GM12891 (cell line): ENCODE measurements around the gene MYL10.

ENCODE experiments used
- PAX5 ChIP-seq: IDR thresholded peaks from 2 replicates; pipeline ENCODE4 v1.6.1; 2011; ENCODE audit warnings: low read length, moderate library complexity, mild to moderate bottlenecking; ENCODE audit not compliant: insufficient read depth, severe bottlenecking
- POLR2A ChIP-seq: IDR thresholded peaks from 2 replicates; pipeline ENCODE4 v1.6.1; 2011; ENCODE audit warnings: low read depth, low read length, control low read depth
- POLR2AphosphoS5 ChIP-seq: IDR thresholded peaks from 2 replicates; pipeline ENCODE4 v1.6.1; 2011; ENCODE audit warnings: low read depth, low read length, control low read depth
- POU2F2 ChIP-seq: IDR thresholded peaks from 2 replicates; pipeline ENCODE4 v1.6.1; 2011; ENCODE audit warnings: low read depth, mild to moderate bottlenecking, control low read depth, low read length, moderate library complexity
- SPI1 ChIP-seq: IDR thresholded peaks from 2 replicates; pipeline ENCODE4 v1.6.1; 2011; ENCODE audit warnings: low read depth, low read length, control low read depth
- TAF1 ChIP-seq: IDR thresholded peaks from 2 replicates; pipeline ENCODE4 v1.6.1; 2011; ENCODE audit warnings: low read depth, low read length, control low read depth

DNA sequence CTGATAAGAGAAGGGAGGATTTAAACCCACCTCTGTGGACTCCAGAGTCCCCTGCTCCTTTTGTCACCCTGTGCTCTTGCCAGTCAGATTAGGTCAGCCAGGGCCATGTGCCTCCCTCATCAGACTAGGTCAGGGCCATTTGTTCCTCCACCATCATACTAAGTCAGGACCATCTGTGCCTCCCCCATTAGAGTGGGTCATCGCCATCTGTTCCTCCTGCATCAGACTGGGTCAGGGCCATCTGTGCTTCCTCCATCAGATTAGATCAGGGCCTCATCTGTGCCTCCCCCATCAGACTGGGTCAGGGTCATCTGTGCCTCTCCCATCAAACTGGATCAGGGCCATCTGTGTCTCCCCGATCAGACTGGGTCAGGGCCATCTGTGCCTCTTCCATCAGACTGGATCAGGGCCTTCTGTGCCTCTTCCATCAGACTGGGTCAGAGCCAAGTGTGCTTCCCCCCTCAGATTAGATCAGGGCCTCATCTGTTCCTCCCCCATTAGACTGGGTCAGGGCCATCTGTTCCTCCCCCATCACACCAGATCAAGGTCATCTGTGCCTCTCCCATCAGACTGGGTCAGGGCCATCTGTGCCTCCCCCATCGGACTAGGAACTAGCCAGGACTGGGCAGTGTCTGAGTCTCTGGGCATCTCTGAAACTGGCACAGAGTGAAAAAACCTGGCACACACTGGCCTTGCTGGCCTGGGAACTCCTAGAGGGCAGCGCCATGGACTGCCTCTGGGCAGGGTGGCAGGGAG is 11.5 kb downstream of the MYL10 start:
- TF ChIP-seq TAF1 (no peak), POLR2A (no peak), PAX5 (no peak), POU2F2 (no peak), POLR2AphosphoS5 (no peak), SPI1 (no peak)
